Suppressor macrophage treated with lipopolysaccharide for 1 hour (primary cell): ENCODE measurements around the gene ZNF777.
"Not testable (repeated sequence)": the region's sequence is repeated elsewhere in the genome, so short reads cannot be mapped to it uniquely, and the experiment has no call there.

ENCODE experiments used
- DNase-seq, 3 donors: peaks; one replicate each; pipeline ENCODE4 v3.0.0-alpha.2; 2020 to 2022

Gene ZNF777

GRCh38 chr7:149460493-149461277 lies at the start of gene ZNF777:
Gene ZNF777, minus strand, starts transcription at chr7:149461062. Its CDS starts 5,040 bp downstream, at chr7:149456022.
- DNase-seq, result peak; percentile 89 to 92 (median 91)

- no peak for DNase-seq
Measured at GRCh38 chr7:149510248-149510647, 49.4 kb upstream of the ZNF777 start.

- DNase-seq, result no peak
Measured at GRCh38 chr7:149509774-149510173, 48.9 kb upstream of the ZNF777 start.

- no peak for DNase-seq
Measured at GRCh38 chr7:149505551-149505950, 44.7 kb upstream of the ZNF777 start.

DNA sequence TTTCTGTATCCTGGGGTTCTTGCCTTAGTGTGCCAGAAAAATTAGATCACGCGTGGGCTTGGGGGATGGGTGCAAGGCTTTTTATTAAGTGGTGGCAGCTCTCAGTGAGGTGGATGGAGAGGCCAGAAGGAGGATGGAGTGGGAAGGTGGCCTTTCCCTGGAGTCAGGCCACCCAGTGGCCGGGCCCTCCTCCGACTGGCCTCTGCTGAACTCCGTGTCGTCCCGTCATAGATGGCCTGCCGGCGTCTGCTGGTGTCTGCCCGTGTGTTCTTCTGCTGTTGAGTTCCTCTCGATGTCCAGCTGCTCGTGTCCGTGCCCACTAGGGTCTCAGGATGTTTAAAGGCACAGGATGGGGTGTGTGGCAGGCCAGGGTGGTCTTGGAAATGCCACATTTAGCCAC lies 40.8 kb upstream of the ZNF777 start:
- no peak for DNase-seq

DNA sequence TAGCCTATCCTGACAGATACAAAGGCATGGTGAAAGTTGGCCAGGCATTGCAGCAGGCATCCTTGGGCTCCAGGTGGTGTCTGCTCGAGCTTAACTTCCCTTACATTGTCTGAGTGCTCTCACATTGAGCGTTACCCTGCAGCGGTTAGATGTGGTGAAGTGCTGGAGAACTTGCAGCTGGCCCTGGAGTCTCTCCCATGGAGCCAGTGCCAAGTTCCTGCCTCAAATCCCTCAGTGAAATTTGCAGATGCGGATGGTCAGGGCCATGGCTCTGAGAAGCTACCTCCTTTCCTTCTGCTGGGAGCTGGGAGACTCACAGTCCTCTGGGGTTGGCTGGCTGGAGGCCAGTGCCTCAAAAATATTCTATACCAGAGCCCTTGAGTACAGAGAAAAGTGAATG lies 40.0 kb upstream of the ZNF777 start:
- no peak for DNase-seq

- DNase-seq, result no peak
Measured at GRCh38 chr7:149500201-149500600, 39.3 kb upstream of the ZNF777 start.

DNA sequence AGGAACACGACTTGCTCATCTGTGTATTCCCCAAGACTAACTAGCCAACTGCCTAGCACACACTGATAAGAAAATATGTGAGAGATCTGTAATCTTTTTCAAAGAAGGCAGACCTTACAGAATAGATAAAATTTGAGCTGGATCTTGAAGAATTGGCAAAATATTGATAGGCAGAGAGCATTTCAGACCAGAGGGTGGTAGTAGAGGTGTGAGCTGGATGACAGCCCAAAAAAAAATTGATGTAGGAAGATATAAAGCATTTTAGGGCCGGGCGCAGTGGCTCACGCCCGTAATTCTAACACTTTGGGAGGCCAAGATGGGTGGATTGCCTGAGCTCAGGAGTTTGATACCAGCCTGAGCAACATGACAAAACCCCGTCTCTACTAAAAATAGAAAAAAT lies 37.9 kb upstream of the ZNF777 start:
- no peak for DNase-seq

GRCh38 chr7:149497467-149498261 lies 36.8 kb upstream of the ZNF777 start, which contains the start of gene ZNF746:
Gene ZNF746, minus strand, starts transcription at chr7:149497809. Its CDS starts 273 bp downstream, at chr7:149497536.
- peak; percentile 92 to 96 (median 95) for DNase-seq

- peak; percentile 38 to 67 (median 42) for DNase-seq
Measured at GRCh38 chr7:149496642-149497391, 36.0 kb upstream of the ZNF777 start.

GRCh38 chr7:149495785-149496641 lies 35.2 kb upstream of the ZNF777 start:
- DNase-seq, result peak; percentile 30 to 58 (median 37)

- DNase-seq, result peak; percentile 61 to 72 (median 72)
Measured at GRCh38 chr7:149494738-149495368, 34.0 kb upstream of the ZNF777 start.

DNA sequence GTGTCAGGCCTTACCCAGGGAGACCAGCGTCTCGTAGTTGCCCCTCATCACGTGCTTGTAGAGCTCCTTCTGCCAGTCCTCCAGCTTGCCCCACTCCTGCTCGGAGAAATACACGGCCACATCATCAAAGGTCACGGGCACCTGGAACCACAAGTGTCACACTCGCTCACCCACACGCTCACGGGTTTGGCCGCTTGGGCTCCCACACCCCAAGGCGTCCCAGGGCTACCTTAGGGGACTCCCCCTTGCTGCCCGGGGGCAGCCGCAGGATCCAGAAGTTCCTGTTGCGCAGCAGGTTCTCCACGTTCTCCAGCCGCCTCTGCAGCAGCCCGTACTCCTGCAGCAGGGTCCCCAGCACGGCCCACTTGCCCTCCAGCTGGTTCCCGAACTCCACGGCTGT lies 33.1 kb upstream of the ZNF777 start:
- not testable (repeated sequence) for DNase-seq

GRCh38 chr7:149493366-149493765 lies 32.5 kb upstream of the ZNF777 start:
- no peak for DNase-seq

DNA sequence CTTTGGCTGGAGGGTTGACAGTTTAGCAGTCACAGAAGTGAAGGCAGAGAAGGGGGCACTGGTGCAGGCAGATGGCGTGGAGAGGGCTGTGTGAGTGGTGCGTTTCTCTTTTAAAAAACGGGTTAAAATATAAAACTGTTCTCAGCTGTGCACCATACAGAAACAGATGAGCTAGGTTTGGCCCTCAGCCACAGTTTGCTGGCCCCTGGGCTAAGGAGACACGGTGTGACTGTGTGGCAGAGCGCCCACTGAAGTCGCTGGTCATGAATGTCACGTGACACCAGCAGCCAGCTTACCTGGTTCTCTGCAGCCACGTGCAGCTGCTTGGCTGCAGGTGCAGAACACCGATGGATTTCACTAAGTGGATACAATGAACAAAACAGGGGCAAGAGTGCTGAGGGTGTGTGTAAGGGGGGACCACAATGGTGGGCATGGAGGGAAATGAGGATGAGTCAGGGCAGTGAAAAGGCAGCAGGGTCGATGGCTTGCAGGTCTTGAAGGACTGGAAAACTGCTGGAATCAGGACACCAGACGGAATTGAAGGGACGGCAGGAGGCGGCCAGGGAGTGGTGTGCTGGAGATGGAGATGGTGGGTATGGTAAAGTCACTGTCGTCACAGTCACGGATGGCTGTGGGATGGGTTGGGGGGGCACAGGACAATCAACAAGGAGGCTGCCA lies 29.4 kb upstream of the ZNF777 start:
- DNase-seq, result no peak

- peak in 1 of 3 donors; percentile 5 for DNase-seq
Measured at GRCh38 chr7:149489391-149490024, 28.6 kb upstream of the ZNF777 start.

DNA sequence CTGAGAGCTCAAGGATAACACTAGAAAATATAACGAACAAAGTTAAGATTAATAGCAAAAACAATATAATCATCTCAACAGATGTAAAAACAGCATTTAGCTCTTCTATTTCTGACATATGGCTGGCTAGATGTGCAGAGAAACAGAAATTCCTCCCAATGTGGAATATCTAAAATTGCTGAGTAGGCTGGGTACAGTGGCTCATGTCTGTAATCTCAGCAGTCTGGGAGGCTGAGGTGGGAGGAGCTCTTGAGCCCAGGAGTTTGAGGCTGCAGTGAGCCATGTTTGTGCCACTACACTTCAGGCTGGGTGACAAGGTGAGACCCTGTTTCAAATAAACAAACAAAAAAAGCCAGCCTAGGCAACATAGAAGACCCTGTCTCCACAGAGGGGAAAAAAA lies 18.7 kb upstream of the ZNF777 start:
- no peak for DNase-seq

DNA sequence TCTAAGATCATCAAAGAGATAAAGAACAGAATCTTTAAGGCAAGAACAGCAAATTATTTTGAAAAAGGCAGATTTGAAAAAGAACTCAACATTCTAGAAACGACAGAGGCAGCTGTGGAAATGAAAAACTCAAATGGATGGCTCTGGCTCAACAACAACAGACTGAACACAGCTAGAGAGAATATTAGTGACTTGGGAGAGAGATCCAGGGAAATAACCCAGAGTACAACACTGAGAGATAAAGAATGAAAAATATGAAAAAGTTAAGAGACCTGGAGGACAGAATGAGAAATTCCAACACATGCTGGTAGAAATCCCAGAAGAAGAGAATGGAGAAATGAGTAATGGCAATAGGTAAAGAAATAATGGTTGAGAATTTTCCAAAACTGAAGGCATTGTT lies 17.9 kb upstream of the ZNF777 start:
- no peak for DNase-seq

DNA sequence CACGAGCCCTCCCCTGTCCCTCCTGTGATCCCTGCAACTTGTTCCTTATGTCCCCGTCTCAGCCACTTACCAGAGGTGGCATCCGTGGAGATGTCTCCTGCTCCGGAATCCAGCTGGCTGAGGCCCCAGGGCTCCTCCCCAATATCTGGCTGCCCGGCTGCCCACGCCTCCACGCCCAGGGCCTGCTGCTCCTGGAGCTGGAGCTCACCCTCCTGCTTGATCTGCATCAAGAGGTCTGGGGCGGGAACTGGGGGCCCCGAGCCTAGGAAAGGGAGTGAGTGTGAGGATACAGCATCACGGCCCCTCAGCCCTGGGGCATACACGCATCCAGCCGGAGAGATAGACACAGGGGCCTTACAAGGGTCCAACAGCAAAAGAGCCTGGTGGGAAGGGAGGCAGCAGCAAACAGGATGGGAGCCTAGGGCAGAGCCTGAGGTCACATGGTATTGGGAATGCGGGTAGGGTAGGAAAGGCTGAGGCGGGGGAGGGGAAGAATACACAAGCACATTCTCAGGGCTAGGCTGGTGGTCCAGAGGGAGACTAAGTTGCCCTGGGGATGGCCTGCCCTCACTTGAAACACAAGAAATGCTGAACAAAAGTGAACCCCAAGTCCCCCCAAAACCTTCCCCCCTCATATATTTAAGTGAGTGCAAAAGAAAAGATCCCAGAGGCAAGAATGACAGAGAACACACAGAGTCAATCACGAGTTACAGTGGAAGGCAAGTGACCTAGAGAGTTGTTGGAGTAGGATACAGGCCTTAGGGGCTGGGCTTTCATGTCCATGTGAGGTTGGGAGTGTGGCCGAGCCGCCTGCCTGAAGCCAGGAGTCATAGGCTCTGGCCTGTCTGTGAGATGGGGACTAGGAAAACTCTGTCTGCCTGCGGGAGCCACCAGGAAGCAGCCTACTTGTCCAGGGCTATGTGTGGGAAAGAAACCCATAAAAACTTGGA lies 16.9 kb upstream of the ZNF777 start:
- DNase-seq, result no peak
